Aorta (tissue), 5 donors: ENCODE results near the gene ARFIP1. TPM values are rescaled to one million over a fixed set of nuclear protein-coding genes. Genes with fewer than 3 reads are reported as not detected.
A peak's percentile ranks its signal among the peaks of the same experiment; 100 is the strongest.

Experiments used
- ATAC-seq: fragments of 200-7000 bp; cut with Tn5 transposase; one replicate; pipeline ENCODE4 v1.9.1; 2022; ENCODE audit warnings: moderate library complexity; ENCODE audit not compliant: low FRiP score
- DNase-seq, 2 donors: peaks; one replicate each; pipeline ENCODE4 v3.0.0-alpha.2; 2020
- H3K27ac ChIP-seq, 2 donors: one replicate each; pipeline ENCODE4 v1.5.1; 2013; ENCODE audit warnings: low read length in 2 of 2, mild to moderate bottlenecking in 2 of 2, moderate library complexity in 2 of 2, control low read depth in 1 of 2, inconsistent platforms in 1 of 2, low read depth in 1 of 2
- H3K27me3 ChIP-seq, 2 donors: one replicate each; pipeline ENCODE4 v1.6.1; 2013; ENCODE audit warnings: control low read depth in 1 of 2, low read length in 1 of 2, mild to moderate bottlenecking in 1 of 2, moderate library complexity in 1 of 2; ENCODE audit not compliant: insufficient read depth in 2 of 2, control insufficient read depth in 1 of 2
- H3K36me3 ChIP-seq, 2 donors: one replicate each; pipeline ENCODE4 v1.6.1; 2013; ENCODE audit warnings: control low read depth in 1 of 2, low read length in 1 of 2, mild to moderate bottlenecking in 1 of 2; ENCODE audit not compliant: insufficient read depth in 2 of 2, control insufficient read depth in 1 of 2
- H3K4me1 ChIP-seq, 2 donors: one replicate each; pipeline ENCODE4 v1.6.1; 2013; ENCODE audit warnings: low read length in 2 of 2, control low read depth in 1 of 2, mild to moderate bottlenecking in 1 of 2, moderate library complexity in 1 of 2; ENCODE audit not compliant: insufficient read depth in 2 of 2, control insufficient read depth in 1 of 2
- H3K4me3 ChIP-seq, 2 donors: one replicate each; pipeline ENCODE4 v1.5.1; 2013; ENCODE audit warnings: low read length in 2 of 2, control low read depth in 1 of 2, mild to moderate bottlenecking in 1 of 2
- H3K9me3 ChIP-seq: one replicate; pipeline ENCODE4 v1.6.1; 2013; ENCODE audit warnings: mild to moderate bottlenecking, low read length; ENCODE audit not compliant: control insufficient read depth
- WGBS, 2 donors: extraction: QIAGEN DNeasy Blood & Tissue Kit; methylation state at CpG; one replicate each; pipeline ENCODE4 v1.1.7; 2013; 5-methylcytosine and 5-hydroxymethylcytosine counted together
- intact Hi-C, 2 donors: fragments of 100-400 bp; cut with DNase I; formaldehyde crosslinking; loops; one replicate each; pipeline versions ENCODE4 v1.14.2 to v1.15.0; 2022
- polyA plus RNA-seq, 2 donors: library from polyadenylated mRNA; stranded (reverse); fragments of 200-250 nt; gene quantifications; one replicate each; pipeline ENCODE4 v1.2.3, GENCODE V29; 2013
- total RNA-seq, 2 donors: library from RNA; stranded (reverse); fragmentation: NEBNext Ultra II Directional; extraction: Animal tissue kit (Norgen Biotek cat#: 25700); gene quantifications; one replicate each; pipeline ENCODE4 v1.2.1, GENCODE V29; 2021
- donor health status: healthy with polysubstance abuse.
- donor health status: Bipolar disorder and iron deficiency.
- donor health status: DM: no; HTN: no; CAD: no.
- donor health status: DM: no; HTN: no; CAD: no.
- donor health status: DM: yes; HTN: yes; CAD: no.

ARFIP1 gene
- total and polyA plus RNA-seq, 4 donors, result 16.5 to 30.4 (median 28.4) TPM

DNA sequence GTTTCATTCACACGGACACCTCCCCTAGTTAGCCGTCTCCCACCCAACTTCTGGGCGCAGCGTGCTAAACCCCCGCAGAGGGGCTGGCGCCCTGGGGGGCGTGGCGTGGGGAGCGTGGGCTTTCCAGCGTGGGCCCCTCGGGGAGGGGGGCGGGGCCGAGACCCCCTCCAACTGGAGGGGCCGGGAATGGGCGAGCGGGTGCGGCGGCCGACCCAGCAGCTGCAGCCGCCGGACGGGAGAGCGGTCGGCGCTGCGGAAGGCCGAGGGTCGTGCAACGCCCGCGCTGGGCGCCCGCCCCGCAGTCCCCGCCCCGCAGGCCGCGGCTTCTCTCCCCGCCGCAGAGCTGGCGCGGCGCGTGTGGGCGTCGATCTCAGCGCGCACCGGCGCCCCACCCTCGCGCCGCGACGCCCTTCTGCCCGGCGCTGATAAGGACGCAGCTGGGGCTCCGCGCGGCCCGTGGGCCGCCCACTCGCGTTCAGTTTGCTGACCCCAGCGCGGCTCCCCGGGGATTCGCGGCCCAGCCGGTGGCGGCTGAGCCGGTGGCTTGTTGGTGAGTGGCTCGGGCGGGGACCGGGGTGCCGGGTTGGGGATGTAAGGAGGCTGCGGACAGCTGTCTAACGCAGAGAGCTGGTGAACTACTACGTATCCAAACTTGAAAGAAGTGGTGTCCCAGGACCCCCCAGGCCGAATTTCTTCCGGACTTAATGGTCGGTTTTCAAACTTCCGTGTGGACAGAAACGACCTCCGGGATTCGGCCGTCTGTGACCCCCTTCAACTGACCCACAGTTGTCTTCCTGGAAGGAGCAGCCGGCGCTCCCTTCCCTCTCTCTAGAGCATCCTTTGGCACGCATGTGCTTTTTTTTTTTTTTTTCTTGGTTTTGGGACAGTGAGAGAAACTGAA, 157.8 kb downstream of the ARFIP1 start:
- no peaks in the 10 kb centered on the region for H3K9me3 ChIP-seq
- no peaks in the 10 kb centered on the region for H3K27me3 ChIP-seq
- DNase-seq (peak; percentile 59 to 79), ATAC-seq (peak; percentile 63)
- no peak overlapping the region for H3K27ac ChIP-seq
- intact Hi-C loops, result no loop called here
- WGBS, 2 donors, result 0 to 1% methylated on average over 43 to 91 of the region's 91 CpGs
- peak overlapping the region; percentile 50 to 98 for H3K4me3 ChIP-seq
- no peaks in the 10 kb centered on the region for H3K36me3 ChIP-seq
- H3K4me1 ChIP-seq, result no peaks in the 10 kb centered on the region

DNA sequence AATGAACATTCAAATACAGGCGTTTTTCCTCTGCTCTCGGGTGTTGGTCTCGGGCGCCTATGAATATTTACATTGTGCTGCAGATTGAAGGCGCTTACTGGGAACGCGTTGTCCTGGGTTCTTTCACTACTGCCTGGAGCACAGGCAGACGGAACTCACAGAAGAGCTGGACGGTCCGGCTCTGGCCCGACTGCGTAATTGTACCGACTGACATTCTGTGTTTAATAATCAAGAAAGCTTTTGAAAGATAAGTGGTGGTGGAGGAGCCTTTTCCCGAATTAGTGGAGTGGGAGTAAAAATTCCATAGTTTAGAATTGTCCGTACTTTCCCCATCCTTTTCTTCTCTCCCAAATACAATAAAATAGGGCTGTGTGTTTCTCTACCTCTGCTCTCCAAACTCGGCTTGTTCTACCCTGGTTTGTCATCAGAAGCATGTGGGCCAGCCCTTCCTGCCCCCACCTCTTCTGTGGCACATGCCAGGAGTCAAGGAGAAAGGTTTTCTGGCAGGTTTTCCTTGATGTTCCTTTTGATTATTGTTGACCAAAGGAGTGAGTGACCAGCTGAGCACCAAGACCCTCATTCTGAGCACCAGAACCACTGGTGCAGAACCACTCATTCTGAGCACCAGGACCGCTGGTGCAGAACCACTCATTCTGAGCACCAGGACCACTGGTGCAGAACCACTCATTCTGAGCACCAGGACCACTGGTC, 158.6 kb downstream of the ARFIP1 start:
- intact Hi-C loops, result no loop called here
- ATAC-seq (no peak), DNase-seq (no peak)
- Histone ChIP-seq H3K36me3 (peaks cover 0 to 2% of the 10 kb centered on the region in 2 donors), H3K27ac (no peak overlapping the region), H3K9me3 (no peaks in the 10 kb centered on the region), H3K27me3 (no peaks in the 10 kb centered on the region), H3K4me3 (peak overlapping the region; percentile 50 to 98), H3K4me1 (no peaks in the 10 kb centered on the region)
- WGBS, 2 donors, result 11 to 14% methylated on average over 17 of the region's 17 CpGs

DNA sequence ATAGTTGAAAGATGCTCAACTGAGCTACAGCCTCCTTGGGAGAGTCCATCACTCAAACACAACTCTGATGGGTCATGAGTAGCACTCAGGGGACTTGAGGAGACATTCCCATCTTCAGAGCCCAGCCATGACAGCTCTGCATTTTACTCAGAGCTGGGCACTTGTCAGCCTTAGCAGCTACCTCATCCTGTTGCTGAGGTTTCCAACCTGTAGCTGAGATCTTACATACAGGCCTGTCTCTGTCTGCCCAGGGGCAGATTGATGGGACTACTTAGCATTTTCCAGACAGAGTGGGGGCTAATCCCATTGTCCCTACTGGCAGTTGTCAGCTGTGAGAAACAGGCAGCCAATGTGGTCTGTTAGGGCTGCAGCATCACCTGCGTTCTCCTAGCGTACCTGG, 159.9 kb downstream of the ARFIP1 start:
- Histone ChIP-seq H3K4me3 (no peak overlapping the region), H3K27me3 (no peaks in the 10 kb centered on the region), H3K4me1 (no peaks in the 10 kb centered on the region), H3K27ac (no peak overlapping the region), H3K9me3 (no peaks in the 10 kb centered on the region), H3K36me3 (peaks cover 0 to 2% of the 10 kb centered on the region in 2 donors)
- intact Hi-C loops, result no loop called here
- no peak for DNase-seq
- WGBS, 2 donors, result 90 to 95% methylated on average over 2 of the region's 2 CpGs
- no peak for ATAC-seq

DNA sequence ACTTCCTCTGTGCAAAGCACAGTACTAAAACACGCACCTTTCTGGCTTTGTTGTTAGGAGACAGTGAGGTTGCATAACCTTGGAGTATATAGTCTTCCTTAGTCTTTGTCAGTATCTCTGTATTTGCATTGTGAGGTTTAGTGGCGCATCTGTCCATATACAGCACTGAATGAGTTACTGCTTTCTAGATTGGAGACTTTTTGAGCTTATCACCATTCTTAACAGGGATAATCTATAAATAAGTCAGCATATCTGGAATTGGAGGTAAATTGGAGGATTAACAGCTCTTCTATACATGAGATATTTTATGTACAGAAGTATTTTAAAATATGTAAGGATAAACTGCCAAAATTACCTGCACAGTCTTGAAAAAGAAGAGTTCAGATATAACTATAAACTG, 160.7 kb downstream of the ARFIP1 start:
- peaks cover 0 to 2% of the 10 kb centered on the region in 2 donors for H3K36me3 ChIP-seq
- no peaks in the 10 kb centered on the region for H3K9me3 ChIP-seq
- 90 to 94% methylated on average over 2 of the region's 2 CpGs for WGBS, 2 donors
- H3K4me3 ChIP-seq, result no peak overlapping the region
- H3K27me3 ChIP-seq, result no peaks in the 10 kb centered on the region
- intact Hi-C loops, result no loop called here
- H3K27ac ChIP-seq, result no peak overlapping the region
- ATAC-seq, result no peak
- DNase-seq, result no peak
- no peaks in the 10 kb centered on the region for H3K4me1 ChIP-seq

DNA sequence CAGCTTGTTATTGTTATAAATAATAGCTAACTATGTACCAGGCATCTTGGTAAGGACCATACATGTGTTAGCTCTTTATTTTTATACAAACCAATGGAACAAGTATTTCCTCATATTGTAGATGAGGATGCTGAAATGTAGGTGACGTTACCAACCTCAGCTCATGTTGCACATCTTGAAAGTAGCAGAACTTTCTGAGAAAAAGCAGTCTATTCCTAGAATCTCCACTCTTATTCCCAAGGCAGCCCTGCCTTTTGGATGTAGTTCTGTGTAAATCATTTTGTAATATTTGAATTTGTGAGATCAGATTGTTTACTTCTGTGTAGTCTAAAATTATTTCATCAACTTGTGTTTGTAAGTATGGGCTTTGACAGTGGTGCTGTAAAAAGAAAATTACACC, 161.7 kb downstream of the ARFIP1 start:
- Histone ChIP-seq H3K4me3 (no peak overlapping the region), H3K27me3 (no peaks in the 10 kb centered on the region), H3K4me1 (no peaks in the 10 kb centered on the region), H3K36me3 (peaks cover 0 to 2% of the 10 kb centered on the region in 2 donors), H3K9me3 (no peaks in the 10 kb centered on the region), H3K27ac (no peak overlapping the region)
- WGBS, 2 donors, result 46 to 62% methylated on average over 1 of the region's 1 CpG
- intact Hi-C loops, result no loop called here
- no peak for ATAC-seq
- DNase-seq, result no peak

DNA sequence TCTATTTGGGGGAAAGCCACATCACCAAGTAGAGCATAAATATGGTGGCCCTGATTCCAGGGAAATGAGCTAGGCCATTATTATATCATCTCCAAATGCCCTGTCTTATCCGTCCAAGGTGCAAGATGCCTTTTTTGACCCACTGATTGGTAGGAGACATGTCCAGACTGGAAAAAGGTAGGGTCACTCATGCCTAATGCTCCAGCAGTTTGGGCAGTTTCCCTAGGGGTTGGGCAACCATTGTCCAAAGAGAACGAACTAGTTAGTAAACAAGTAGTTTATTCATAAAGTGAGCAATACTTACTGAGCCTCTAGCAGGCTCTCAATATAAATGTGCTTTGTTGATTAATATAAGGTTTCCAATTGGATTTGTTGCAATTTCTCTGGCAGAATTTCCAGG, 162.6 kb downstream of the ARFIP1 start:
- H3K36me3 ChIP-seq, result peaks cover 0 to 2% of the 10 kb centered on the region in 2 donors
- H3K4me3 ChIP-seq, result no peak overlapping the region
- no peak for ATAC-seq
- H3K9me3 ChIP-seq, result no peaks in the 10 kb centered on the region
- intact Hi-C loops, result no loop called here
- no peaks in the 10 kb centered on the region for H3K27me3 ChIP-seq
- no peak for DNase-seq
- no peaks in the 10 kb centered on the region for H3K4me1 ChIP-seq
- 86 to 92% methylated on average over 2 of the region's 2 CpGs for WGBS, 2 donors
- H3K27ac ChIP-seq, result no peak overlapping the region

DNA sequence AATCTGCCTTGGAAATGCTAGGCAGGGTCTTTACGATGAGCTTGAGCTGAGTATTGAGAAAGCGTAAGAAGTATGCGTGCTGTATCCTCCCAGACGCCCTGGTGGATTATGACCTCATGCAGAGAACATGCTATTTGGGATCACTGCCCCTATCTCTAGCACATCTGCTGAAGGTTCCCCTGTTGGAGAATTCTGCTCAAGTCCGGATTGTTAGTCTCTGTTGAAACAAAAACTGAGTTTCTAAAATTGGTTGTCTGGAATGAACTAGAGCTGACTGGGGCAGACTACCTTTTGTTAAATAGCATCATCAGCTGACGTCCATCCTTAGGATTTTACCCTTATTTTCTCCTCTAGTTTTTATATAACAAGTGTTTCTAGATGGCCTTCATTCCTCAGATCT, 163.9 kb downstream of the ARFIP1 start:
- H3K27me3 ChIP-seq, result no peaks in the 10 kb centered on the region
- no peaks in the 10 kb centered on the region for H3K4me1 ChIP-seq
- H3K27ac ChIP-seq, result no peak overlapping the region
- intact Hi-C loops, result no loop called here
- peak; percentile 65 for ATAC-seq
- no peak overlapping the region for H3K4me3 ChIP-seq
- H3K9me3 ChIP-seq, result no peaks in the 10 kb centered on the region
- no peak for DNase-seq
- WGBS, 2 donors, result 81 to 86% methylated on average over 6 of the region's 6 CpGs
- H3K36me3 ChIP-seq, result peaks cover 0 to 2% of the 10 kb centered on the region in 2 donors

DNA sequence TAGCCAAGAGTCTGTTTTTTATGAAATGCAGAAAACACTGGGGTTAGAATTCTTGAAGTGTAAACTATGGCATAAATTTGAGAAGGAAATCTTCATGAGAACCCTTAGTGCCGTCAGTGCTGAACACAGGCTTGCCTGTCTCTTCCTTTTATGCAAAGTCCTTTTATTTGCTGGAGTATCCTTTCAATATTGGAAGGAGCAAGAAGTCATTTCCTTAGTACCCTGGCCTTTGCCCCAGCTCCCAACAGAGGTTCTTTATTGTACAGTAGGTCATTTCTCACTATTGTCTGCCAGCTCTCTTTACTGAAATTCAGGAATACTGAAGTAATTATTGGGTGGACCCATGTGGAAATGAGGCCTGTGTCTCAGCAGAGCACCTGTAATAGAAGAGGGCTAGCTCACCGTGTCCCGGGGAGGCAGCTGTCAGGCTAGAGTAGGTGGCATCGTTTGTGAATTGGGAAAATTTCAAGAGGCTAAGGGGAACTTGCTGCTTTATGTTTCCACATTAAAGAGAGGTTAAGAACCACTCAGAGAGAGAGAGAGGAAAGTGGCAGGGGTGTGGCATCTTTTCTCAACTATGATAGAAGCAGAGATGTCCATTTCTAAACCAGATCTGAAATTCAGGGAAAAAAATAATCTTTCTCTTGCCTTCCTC, 165.0 kb downstream of the ARFIP1 start:
- H3K4me1 ChIP-seq, result no peaks in the 10 kb centered on the region
- H3K27ac ChIP-seq, result no peak overlapping the region

More for the DNA sequence above, 165.0 kb downstream of the ARFIP1 start:
- ATAC-seq (no peak), DNase-seq (no peak)
- Histone ChIP-seq H3K36me3 (peaks cover 0 to 2% of the 10 kb centered on the region in 2 donors), H3K9me3 (no peaks in the 10 kb centered on the region), H3K27me3 (no peaks in the 10 kb centered on the region), H3K4me3 (no peak overlapping the region)
- 86 to 88% methylated on average over 4 of the region's 4 CpGs for WGBS, 2 donors
- intact Hi-C loops, result no loop called here
